ENCODE measurements around the gene CPT1B.
"Not testable (repeated sequence)": the region's sequence is repeated elsewhere in the genome, so short reads cannot be mapped to it uniquely, and the experiment has no call there.

The CPT1B gene

GRCh38 chr22:50577987-50578775 lies at the start of gene CPT1B:
Gene CPT1B (minus strand): TSS chr22:50578427. CDS start chr22:50577915, 512 bp downstream.
- no peak for DNase-seq (ENCODE audit: low spot score)

- DNase-seq (ENCODE audit: low spot score), result no peak
Observed at GRCh38 chr22:50626850-50627641, 48.8 kb upstream of the CPT1B start.

- DNase-seq (ENCODE audit: low spot score), result no peak
Observed at GRCh38 chr22:50626314-50626849, 48.2 kb upstream of the CPT1B start.

- peak; percentile 25 for DNase-seq (ENCODE audit: low spot score)
Observed at GRCh38 chr22:50625568-50626313, 47.5 kb upstream of the CPT1B start.

- no peak for DNase-seq (ENCODE audit: low spot score)
Observed at GRCh38 chr22:50625131-50625567, 46.9 kb upstream of the CPT1B start.

- DNase-seq (ENCODE audit: low spot score), result no peak
Observed at GRCh38 chr22:50624347-50625130, 46.3 kb upstream of the CPT1B start.

- DNase-seq (ENCODE audit: low spot score), result peak; percentile 20
Observed at GRCh38 chr22:50622723-50623327, 44.6 kb upstream of the CPT1B start.

DNA sequence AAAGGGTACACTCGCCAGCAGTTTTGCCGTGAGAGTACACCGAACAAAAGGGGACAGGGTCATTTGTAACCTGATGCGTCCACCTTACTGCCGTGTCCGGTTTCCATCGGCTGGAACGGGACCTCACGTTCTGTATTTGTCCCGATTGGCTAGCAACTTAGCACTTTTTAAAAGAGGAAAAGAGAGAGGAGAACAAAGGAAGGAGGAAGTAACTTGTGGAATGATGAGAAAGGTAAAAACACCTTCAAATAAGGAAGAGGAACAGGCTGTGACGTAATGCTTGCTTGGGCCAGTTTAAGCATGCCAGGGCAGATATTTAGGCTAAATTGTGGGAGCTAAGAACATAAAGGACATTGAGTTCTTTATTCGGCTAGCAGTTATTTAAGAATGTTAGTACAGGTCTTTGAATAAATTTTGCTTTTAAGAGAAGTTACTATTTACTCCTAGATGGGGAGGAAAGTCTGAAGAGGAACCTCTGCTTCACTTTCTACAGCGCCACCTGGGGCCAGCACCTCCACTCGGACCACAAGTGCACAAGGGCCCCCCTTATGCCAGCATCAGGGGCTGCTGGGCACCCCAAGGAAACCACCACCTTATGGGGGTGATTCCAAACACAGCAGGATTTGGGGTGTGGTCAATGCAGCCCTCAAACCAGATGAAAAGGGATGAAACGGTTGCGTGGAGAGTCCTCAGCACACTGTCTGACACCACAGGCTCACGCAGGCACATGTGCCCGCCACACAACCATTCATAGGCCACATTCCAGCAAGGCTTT lies 43.9 kb upstream of the CPT1B start:
- peak; percentile 43 for DNase-seq (ENCODE audit: low spot score)

GRCh38 chr22:50621356-50621880 lies 43.2 kb upstream of the CPT1B start:
- DNase-seq (ENCODE audit: low spot score), result peak; percentile 40

DNA sequence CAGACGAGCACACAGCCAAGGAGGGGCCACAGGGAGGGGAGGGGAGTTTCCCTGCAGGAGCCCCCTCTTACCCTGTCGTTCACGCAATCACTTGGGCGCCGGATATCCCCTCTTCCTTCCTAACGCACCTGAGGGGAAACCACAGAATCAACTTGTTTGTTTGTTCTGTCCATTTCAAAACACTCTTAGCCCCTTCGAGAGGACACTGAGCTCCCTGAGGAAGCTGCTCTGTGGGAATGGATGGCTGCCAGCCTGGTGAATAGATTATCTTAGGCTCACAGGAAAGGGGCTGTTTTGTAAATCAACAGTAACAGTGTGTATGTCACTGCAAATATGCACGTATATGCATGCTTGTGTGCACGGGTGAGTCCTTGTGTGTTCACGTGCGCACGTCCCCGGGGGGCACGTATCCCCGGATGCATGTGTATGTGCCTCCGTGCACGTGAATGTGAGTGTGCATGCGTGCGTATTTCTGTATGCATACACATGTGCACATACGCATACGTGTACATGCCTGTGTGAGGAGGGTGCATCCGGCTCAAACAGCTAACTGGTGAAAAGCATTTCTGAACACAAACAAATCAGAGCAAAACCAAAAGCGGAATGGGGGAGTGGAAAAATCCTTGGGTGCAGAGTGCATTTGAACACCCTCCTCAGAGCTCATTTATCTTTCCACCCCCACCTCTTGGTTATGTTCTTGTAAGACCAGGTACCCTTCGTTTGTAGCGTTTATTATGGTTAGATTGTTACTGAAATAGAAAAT lies 42.5 kb upstream of the CPT1B start:
- DNase-seq (ENCODE audit: low spot score), result peak; percentile 92

DNA sequence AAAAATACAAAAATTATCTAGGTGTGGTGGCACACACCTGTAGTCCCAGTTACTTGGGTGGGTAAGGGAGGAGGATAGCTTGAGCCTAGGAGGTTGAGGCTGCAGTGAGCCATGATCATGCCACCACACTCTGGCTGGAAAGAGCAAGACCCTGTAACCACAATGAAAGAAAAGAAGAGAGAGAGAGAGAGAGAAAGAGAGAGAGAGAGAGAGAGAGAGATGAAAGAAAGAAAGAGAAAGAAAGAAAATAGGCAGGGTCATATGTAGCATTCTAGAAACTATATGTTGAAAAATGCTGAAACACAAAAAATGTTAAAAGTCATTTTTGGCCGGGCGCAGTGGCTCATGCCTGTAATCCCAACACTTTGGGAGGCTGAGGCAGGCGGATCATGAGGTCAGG lies 36.1 kb upstream of the CPT1B start:
- DNase-seq (ENCODE audit: low spot score), result not testable (repeated sequence)

DNA sequence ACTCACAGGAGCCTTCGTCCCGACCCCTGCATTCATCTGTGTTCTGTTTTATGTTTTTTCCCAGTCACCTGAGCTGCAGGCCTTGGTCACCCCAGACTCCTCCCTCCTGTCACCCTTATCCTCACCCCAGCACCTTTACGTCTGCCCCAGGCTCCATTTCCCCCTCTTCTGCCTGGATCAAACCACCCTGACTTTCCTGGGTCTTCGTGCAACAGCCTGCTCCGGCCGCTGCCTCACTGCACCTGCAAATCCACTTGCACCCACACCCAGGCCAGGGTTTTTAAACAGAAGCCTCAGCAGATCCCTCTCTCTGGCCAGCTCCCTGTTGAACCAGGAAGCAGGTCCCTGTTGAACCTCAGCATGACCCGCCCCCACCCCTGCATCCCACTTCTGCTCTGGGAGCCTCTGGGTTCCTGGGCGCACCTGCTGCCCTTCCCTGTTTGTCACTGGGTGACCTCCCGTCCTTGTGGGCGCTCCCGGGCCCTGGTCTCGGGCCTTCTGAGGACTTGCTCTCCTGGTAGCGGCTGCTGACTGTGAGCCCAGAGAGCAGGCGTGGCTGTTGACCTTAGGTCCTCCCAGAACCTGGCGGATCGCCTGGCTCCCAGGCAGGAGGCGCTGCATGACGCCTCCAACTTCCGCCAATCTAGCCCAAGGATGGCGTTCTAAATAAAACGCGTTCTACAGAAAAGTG lies 35.2 kb upstream of the CPT1B start:
- DNase-seq (ENCODE audit: low spot score), result no peak

GRCh38 chr22:50612528-50613221 lies 34.4 kb upstream of the CPT1B start:
- DNase-seq (ENCODE audit: low spot score), result no peak

GRCh38 chr22:50612168-50612527 lies 33.9 kb upstream of the CPT1B start:
- DNase-seq (ENCODE audit: low spot score), result no peak

DNA sequence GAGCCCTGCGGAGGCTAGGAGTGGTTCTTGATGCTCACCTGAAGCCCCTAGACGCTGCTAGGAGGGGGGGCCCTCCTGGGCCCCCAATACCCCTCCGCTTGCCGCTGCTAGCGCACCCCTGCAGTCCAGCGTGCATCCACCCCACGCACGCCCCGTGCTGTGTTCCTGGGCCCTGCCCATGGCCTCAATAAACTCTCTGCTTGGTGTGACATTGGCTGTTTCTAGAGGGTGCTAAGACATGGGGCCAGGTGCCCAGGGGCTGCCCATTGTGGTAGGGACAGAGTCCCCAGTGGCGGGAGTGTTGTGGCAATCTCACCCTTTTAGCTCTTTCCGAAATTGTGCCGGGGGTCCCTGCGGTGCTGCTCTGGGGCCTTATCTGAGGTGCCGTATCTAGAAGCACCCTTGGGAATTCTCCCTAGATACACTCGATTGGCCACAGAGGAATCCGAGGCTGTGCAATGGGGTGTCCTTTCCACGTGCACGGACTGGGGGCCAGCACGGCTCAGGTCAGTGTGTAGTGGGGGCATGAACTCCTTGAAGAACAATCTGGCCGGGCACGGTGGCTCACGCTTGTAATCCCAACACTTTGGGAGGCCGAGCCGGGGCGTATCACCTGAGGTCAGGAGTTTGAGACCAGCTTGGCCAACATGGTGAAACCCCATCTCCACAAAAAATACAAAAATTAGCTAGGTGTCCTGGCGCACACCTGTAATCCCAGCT lies 33.3 kb upstream of the CPT1B start:
- no peak for DNase-seq (ENCODE audit: low spot score)

GRCh38 chr22:50610581-50610980 lies 32.4 kb upstream of the CPT1B start:
- DNase-seq (ENCODE audit: low spot score), result no peak

DNA sequence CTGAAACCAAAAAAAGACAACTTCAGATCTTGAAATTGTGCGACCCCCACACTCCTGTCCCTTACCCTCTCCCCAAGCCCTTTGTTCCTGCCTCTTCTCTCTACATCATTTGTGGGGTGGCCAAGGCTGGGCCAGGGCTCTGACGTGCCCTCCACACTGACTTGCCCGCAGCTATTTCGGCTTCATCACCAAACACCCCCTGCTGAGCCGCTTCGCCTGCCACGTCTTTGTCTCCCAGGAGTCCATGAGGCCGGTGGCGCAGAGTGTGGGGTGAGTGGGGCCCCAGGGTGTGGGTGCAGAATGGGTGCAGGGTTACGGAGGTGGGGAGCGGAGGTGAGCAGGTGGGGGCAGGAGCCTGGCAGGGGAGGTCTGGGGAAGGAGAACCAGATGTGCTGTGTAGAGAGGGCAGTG lies 31.8 kb upstream of the CPT1B start:
- no peak for DNase-seq (ENCODE audit: low spot score)

Measured in HuH-7 (cell line).